ENCODE measurements around the gene SCYL3. TPM values are rescaled to one million over a fixed set of nuclear protein-coding genes. Genes with fewer than 3 reads are reported as not detected.

SCYL3 gene, protein sequence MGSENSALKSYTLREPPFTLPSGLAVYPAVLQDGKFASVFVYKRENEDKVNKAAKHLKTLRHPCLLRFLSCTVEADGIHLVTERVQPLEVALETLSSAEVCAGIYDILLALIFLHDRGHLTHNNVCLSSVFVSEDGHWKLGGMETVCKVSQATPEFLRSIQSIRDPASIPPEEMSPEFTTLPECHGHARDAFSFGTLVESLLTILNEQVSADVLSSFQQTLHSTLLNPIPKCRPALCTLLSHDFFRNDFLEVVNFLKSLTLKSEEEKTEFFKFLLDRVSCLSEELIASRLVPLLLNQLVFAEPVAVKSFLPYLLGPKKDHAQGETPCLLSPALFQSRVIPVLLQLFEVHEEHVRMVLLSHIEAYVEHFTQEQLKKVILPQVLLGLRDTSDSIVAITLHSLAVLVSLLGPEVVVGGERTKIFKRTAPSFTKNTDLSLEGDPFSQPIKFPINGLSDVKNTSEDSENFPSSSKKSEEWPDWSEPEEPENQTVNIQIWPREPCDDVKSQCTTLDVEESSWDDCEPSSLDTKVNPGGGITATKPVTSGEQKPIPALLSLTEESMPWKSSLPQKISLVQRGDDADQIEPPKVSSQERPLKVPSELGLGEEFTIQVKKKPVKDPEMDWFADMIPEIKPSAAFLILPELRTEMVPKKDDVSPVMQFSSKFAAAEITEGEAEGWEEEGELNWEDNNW
- total RNA-seq (2013), result 10.3 TPM
- 1 to 10 TPM; 2.3 to 4.9 (median 3.6) TPM for polyA plus RNA-seq
- polyA minus RNA-seq, result 4.3 and 7.9 TPM in 2 replicates
- total RNA-seq, result 4.5 to 14.0 (median 9.2) reads per million in 11 experiments

DNA sequence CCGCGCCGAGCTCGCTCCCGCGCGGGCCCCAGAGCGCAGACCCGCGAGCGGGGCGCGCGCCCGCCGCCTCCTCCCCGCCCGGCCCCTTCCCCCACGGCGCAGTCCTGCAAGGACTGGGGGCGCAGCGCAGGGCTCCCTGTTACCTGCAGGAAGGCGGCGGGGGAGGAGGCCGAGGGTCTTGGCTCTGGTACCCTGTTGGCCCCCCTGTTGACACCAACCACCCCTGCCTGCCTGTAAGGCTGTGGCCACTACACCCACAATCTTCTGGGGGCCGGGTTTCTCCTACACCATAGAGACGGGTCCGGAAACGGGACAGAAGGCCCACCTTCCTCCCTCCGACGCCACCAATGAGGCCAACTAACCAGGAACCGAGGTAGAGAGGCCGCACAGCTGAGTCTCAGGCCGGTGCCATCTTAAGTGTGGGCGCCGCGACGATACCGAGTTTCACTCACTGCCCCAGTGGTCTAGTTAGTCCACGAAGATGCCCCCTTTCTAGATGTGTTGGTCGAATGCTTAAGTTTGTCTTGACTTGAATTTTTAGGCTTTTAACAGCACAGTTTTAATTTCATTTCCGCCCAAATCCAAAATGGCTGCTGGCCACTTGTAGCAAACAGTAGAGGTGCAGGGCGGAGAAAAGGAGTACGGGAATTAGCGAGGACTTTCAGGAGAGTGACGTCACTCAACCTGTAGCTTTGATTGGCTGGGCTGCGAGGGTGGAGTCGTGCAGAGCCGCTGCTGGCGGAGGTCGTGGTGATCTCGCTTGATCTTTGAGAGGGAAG is at the start of gene SCYL3:
Gene SCYL3 (minus strand): TSS at position 252 of the 779 bp plus-strand sequence. CDS start 5,056 bp downstream, outside the sequence.
- no peaks in the 10 kb centered on the region for H3K9me3 ChIP-seq (replicated peaks in 1 of 2; ENCODE audit: control insufficient read depth in 1 of 2, insufficient read depth in 1 of 2, low read length in 2 of 2)
- TF ChIP-seq, protein P1, sequence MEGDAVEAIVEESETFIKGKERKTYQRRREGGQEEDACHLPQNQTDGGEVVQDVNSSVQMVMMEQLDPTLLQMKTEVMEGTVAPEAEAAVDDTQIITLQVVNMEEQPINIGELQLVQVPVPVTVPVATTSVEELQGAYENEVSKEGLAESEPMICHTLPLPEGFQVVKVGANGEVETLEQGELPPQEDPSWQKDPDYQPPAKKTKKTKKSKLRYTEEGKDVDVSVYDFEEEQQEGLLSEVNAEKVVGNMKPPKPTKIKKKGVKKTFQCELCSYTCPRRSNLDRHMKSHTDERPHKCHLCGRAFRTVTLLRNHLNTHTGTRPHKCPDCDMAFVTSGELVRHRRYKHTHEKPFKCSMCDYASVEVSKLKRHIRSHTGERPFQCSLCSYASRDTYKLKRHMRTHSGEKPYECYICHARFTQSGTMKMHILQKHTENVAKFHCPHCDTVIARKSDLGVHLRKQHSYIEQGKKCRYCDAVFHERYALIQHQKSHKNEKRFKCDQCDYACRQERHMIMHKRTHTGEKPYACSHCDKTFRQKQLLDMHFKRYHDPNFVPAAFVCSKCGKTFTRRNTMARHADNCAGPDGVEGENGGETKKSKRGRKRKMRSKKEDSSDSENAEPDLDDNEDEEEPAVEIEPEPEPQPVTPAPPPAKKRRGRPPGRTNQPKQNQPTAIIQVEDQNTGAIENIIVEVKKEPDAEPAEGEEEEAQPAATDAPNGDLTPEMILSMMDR (IDR thresholded peaks at IDR 0.05), result no peak
- peaks cover 0 to 2% of the 10 kb centered on the region in 2 donors for H3K36me3 ChIP-seq (replicated peaks in 1 of 2; ENCODE audit: control insufficient read depth in 1 of 2, insufficient read depth in 2 of 2, low read length in 2 of 2)
- Mint-ChIP-seq H3K27me3 (ENCODE audit: low read depth in 3 of 3) (peaks cover 0 to 15% (median 4%) of the 10 kb centered on the region in 3 donors), H3K9me3 (no peaks in the 10 kb centered on the region), H3K27ac (peak within 1 kb of the TSS; percentile 99 to 100 (median 100)), H3K36me3 (peaks cover under 1 to 5% of the 10 kb centered on the region in 2 donors), H3K4me1 (peaks cover 47% of the 10 kb centered on the region), H3K4me3 (peak within 1 kb of the TSS; percentile 87 to 97)
- peak within 1 kb of the TSS; percentile 97 for H2AFZ ChIP-seq (ENCODE audit: insufficient read depth, low read depth, low read length, poor library complexity, severe bottlenecking)
- H3K79me2 ChIP-seq (ENCODE audit: insufficient read depth, low read length), result peaks cover 46% of the 10 kb centered on the region
- peaks cover 0 to 2% of the 10 kb centered on the region in 2 donors for H3K27me3 ChIP-seq (ENCODE audit: control insufficient read depth in 2 of 2, insufficient read depth in 2 of 2, low read length in 2 of 2)
- peak within 1 kb of the TSS; percentile 77 for H3K4me2 ChIP-seq (replicated peaks; ENCODE audit: extremely low read depth, low read length, poor library complexity, severe bottlenecking)
- under 1% methylated on average over 37 of the region's 52 CpGs for WGBS (ENCODE audit: insufficient coverage)
- DNase-seq, result peak; percentile 94 to 98 (median 97)
- intact Hi-C loops (cut with micrococcal nuclease), result loop anchor here (5.0 to 10.0 kb wide), 4 partner anchors 178 to 641 kb away; partner anchors contain the start of genes KIFAP3 (in 2 of the 2), BLZF1 (in 1 of the 2), GORAB (in 1 of the 2) and NME7 (in 1 of the 2)
- no peaks in the 10 kb centered on the region for H4K20me1 ChIP-seq (ENCODE audit: insufficient read depth, low read length)
- H3K4me3 ChIP-seq (replicated peaks in 1 of 3; ENCODE audit: low read depth in 2 of 3, low read length in 3 of 3), result peak within 1 kb of the TSS; percentile 78 to 89 (median 87)
- peak within 1 kb of the TSS; percentile 96 for H3K9ac ChIP-seq (ENCODE audit: insufficient read depth, low read length, poor library complexity, severe bottlenecking)
- H3K27ac ChIP-seq (ENCODE audit: low read depth in 1 of 2, low read length in 2 of 2), result peak within 1 kb of the TSS; percentile 83 to 99
- H3K4me1 ChIP-seq (ENCODE audit: control insufficient read depth in 1 of 2, insufficient read depth in 2 of 2, low read length in 2 of 2), result peaks cover 16 to 38% of the 10 kb centered on the region in 2 donors
